Non-pigmented ciliary epithelial cell (primary cell): Measurements from ENCODE around the gene POLD4.

ENCODE experiments used
- DNase-seq: peaks from one replicate; pipeline ENCODE4 v3.0.0-alpha.2; 2010; ENCODE audit warnings: low read depth

POLD4 gene

GRCh38 chr11:67314218-67314617, 39.1 kb downstream of the POLD4 start:
- no peak for DNase-seq

GRCh38 chr11:67313125-67313890, 40.0 kb downstream of the POLD4 start:
- no peak for DNase-seq

GRCh38 chr11:67312187-67313021, 40.9 kb downstream of the POLD4 start:
- no peak for DNase-seq

GRCh38 chr11:67311556-67312082, 41.7 kb downstream of the POLD4 start:
- no peak for DNase-seq

- no peak for DNase-seq
These were observed 42.2 kb downstream of the POLD4 start for GRCh38 chr11:67311051-67311555.

GRCh38 chr11:67310246-67311050, 42.9 kb downstream of the POLD4 start:
- DNase-seq = no peak

- DNase-seq = no peak
These were observed 43.7 kb downstream of the POLD4 start for GRCh38 chr11:67309661-67310061.

- DNase-seq = no peak
These were observed 44.2 kb downstream of the POLD4 start for GRCh38 chr11:67309166-67309565.

GRCh38 chr11:67308031-67308866, 45.1 kb downstream of the POLD4 start:
- DNase-seq = no peak

- DNase-seq = no peak
These were observed 45.8 kb downstream of the POLD4 start for GRCh38 chr11:67307545-67308001.

- no peak for DNase-seq
These were observed 46.4 kb downstream of the POLD4 start for GRCh38 chr11:67306769-67307544.

- DNase-seq = no peak
These were observed 48.7 kb downstream of the POLD4 start for GRCh38 chr11:67304511-67305113.

GRCh38 chr11:67303835-67304411, 49.4 kb downstream of the POLD4 start:
- no peak for DNase-seq

GRCh38 chr11:67303132-67303834, 50.1 kb downstream of the POLD4 start, which contains the start of gene SSH3:
Gene SSH3 (plus strand): TSS chr11:67303530. CDS start chr11:67303626, 96 bp downstream.
- DNase-seq = no peak

GRCh38 chr11:67302571-67303131, 50.7 kb downstream of the POLD4 start:
- DNase-seq = no peak

- no peak for DNase-seq
These were observed 51.3 kb downstream of the POLD4 start for GRCh38 chr11:67301951-67302516.

GRCh38 chr11:67301313-67301921, 51.9 kb downstream of the POLD4 start:
- DNase-seq = no peak
